Left forelimb (tissue), 1 donor: ENCODE measurements around the gene FGF14.

Experiments
- DNase-seq: peaks from one replicate; pipeline ENCODE4 v3.0.0-alpha.2; 2018; ENCODE audit warnings: low spot score

Gene FGF14

DNA sequence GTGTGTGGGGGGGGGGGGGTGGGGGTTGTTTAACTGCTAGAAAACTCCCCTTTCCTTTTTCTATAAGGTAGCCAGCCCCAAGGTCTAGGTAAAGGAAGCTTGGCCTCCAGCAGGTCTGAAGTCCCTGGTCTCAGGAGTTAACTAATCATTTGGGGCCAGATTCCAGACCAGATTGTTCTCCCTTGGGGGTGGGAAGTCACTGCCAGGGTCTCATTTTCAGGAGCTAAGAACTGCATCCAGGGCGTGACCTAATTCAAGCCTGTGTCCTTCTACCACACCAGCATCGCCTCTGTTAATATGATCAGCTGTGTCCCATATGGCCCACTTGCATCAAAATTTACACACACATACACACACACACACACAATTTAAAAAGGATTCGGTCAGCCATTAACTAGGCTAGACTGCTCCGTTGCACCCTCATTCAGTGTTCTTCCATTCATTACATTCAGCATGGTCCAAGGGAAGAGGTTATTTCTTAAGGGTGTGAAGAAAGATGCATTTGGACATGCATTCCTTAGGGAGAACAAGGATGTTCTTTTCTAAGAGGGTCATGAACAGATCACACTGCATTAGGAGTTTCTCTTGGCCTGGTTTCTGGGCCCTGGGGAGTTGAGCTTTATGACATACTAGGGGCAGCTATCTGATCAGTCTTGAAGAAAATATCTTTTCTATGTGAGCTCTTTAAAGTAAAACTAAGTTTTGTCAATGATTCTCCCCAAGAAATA, 91.0 kb downstream of the FGF14 start:
- no peak for DNase-seq

GRCh38 chr13:102309110-102309509, 92.7 kb downstream of the FGF14 start:
- DNase-seq: no peak

DNA sequence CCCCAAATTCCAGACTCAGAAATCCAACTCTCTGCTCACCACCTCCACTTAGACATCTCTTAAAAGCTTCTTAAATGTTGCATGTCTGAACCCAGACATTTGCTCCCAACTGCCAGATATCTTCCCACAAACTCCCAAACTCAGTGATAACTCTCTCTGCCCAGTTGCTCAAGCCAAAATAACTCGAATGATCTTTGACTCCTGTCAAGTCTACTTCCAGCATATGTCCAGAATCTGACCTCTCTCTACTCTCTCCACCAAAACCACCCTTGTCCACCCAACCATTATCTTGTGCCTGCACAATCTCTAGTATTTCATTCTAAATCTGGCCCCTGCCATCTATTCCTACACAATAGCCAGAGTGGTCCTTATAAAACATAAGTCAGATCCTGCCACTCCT, 99.3 kb downstream of the FGF14 start:
- no peak for DNase-seq

DNA sequence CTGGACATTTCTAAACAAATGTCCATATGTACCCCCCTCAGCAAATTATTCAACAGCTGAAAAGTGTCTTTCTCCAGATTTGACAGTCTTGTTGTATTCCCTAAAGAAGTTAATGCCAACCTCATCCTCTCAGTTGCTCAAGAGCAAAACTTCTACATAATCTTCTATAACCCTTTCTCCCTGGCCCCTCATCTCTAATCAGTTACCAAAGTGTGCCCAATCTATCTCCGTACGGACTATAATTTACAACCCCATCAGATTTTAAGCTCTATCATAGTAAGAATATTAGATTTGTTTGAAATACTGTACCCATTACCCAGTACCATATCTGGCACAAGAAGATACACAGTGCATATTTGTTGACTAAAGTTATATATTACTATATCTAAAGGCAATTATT, 101.5 kb downstream of the FGF14 start:
- no peak for DNase-seq

GRCh38 chr13:102299366-102299765, 102.5 kb downstream of the FGF14 start:
- DNase-seq: no peak

DNA sequence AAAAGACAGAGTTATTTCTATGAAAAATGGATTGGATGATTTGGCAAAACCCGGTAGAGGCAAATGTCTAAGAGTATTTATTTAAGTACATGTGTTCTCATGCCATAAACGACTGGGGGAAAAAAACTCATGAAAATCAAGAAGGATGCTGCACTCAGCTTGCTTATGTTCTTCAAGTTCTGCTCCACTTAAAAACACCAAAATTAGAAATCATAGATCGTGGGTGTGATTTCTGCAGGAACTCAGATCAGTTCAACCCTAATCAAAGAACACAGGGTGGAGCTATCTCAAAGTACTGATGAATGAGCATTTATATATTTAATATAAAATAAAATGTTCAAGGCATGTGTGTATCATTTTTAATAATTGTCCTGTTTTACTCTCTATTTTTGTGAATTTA, 103.8 kb downstream of the FGF14 start:
- no peak for DNase-seq

- no peak for DNase-seq
Measured at GRCh38 chr13:102295316-102296048, 106.4 kb downstream of the FGF14 start.

GRCh38 chr13:102294407-102295018, 107.3 kb downstream of the FGF14 start:
- DNase-seq: no peak

DNA sequence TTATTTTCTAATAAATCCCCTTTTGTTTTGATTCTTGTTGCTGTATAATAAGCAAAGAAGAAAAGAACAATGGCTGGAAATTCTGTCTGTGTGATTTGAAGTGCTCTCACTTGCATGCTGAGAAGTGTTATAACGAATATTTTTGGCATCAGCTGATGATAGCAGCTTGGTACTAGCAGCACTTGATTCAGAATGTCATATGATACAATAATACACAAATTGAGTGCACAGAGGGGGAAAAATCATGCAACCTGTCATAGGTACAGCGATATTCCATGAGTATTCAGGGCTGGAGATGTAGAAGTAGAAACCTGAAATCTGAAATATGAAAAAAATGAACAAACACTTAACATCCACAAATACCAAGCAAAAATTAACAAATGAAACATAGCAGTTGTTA, 108.1 kb downstream of the FGF14 start:
- no peak for DNase-seq

DNA sequence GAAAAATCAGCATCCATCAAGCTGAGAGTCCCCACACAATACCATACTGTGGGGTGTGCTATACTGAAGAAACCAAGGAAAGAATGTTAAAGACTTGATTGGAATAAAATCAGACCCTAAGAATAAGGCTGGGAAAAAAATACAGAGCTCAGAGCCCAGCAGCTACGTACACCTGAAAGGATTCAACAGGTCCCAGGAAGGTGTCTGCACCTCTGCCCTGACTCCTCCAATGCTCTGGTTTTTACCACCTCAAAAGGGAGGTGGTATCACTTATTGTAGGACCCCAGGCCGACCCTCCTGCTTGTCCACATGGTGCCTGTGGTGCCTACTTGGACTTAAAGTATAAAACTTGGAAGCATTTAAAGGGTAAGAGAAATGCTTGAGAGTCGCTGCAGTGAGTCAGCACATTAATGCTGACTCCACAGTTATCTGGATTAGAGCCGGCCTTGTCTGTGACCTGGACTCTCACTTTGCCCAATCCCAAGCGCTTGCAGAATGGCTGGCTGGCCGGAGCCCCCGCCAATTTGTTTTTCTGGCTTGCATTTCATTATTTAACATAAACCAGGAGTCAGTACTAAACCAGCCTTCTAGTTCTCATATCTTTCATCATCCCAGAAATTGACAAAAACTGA, 110.1 kb downstream of the FGF14 start:
- no peak for DNase-seq

GRCh38 chr13:102289606-102290005, 112.2 kb downstream of the FGF14 start:
- no peak for DNase-seq

DNA sequence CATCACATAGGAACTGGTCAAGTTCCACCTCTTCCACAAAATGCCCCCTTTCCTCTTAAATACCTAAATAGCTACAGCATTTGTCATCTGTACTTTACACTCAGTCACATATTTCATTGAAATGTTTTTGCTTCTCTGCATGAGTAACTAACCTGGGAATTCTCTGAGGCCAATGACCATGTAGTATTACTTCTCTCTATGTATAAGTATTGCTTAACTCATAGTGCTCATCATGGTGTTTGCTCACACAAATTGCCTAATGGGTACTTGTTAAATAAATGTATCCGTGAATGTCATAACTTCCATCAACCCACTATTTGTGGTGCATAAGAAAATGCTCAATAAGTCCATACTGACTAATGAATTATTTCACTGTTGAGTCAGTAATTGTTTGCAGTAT, 115.5 kb downstream of the FGF14 start:
- DNase-seq: no peak

- no peak for DNase-seq
Measured at GRCh38 chr13:102280366-102280765, 121.5 kb downstream of the FGF14 start.

DNA sequence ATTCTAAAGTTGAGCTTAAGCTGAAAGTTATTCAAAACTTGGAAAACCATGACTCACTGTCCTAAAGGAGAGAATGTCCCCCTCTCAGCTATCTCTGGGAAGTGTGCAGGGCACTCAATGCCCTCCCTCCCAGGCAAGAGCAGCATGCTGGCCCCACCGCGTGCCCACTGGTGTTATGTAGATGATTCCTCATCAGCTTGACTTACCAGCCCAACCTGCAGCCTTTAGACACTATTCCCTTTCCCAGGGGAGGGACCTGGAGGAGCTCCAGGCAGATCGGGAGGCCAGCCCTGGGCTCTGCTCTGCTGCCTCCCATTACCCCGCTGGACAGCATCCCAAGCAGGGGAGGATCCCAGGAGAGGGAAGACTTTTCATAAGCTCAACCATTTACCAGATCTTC, 124.6 kb downstream of the FGF14 start:
- DNase-seq: no peak

DNA sequence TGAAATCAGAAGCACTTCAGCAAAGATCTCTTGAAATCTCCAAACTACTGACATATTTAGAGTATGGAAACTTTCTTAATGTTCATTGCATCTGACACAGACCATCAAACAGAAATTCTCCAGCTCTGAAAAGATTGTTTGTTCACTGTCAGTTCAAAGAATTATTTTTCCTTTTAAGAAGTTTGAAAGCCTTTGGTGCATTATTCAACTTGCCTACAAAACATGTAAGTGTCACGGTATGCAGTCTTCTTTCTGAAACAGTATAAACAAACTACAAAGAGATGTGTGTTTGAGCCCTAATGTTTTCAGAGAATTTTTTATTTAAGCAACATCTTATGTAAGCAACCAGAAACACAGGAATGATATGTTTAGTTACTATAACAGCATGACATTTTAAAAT, 125.4 kb downstream of the FGF14 start:
- no peak for DNase-seq

- DNase-seq: no peak
Measured at GRCh38 chr13:102275969-102276368, 125.9 kb downstream of the FGF14 start.

GRCh38 chr13:102273111-102273510, 128.7 kb downstream of the FGF14 start:
- no peak for DNase-seq

- DNase-seq: no peak
Measured at GRCh38 chr13:102267191-102267590, 134.7 kb downstream of the FGF14 start.

GRCh38 chr13:102261809-102262208, 140.0 kb downstream of the FGF14 start:
- no peak for DNase-seq

DNA sequence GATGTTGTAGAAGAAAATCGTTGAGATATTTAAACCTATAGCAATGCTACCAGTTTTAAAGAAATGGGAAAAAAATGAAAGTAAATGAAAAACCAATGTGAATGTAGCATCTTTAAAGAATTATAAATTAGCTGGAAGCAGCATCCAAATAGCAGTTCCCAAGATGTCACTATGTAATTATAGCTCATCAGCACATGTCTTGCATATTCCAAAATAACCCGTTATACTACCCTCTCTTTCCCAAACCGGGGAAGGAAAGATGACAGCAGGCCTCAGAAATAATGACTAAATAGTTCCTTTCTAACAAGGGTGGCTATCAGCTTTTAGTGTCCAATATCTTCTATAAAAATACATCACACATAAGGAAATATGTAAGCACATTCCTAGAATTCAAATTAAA, 140.5 kb downstream of the FGF14 start:
- DNase-seq: no peak

DNA sequence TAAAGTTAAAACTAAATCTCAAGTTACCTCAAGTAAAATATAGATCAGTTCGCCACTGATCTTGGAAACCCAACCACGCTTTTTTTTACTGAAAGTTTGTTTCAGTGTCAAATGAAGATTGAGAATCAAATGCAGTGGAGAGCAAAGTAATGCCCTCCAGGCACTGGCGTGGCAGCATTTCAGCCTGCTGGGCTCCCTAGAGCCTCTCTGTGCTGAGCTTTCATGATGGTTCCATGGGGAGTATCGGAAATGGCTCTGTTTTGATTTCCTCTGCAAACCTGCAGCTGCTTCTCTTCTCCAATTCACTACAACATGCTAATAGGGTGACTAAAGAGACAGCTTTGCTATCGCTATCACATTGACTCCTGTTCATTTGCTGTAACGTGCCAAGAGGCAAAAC, 141.6 kb downstream of the FGF14 start:
- DNase-seq: no peak

- DNase-seq: no peak
Measured at GRCh38 chr13:102255409-102255808, 146.4 kb downstream of the FGF14 start.

DNA sequence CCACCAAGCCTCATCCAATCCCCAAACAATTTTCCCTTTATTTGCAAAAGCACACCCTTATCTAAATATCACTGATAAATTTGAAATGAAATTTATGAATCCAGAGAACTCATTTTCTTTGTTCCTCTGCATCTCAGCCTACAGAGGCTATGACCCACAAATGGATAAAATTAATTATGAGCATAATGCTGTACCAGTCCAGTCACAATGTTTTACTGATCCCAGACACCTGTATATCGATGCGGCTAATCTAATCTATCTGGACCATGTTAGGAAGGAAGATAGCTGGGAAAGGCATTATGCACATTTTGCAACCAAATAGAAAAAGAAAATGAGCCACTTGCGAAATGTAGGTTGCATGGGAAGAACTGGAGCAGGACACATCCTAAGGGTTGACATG, 150.0 kb downstream of the FGF14 start:
- no peak for DNase-seq
